Activated CD4-positive, alpha-beta T cell treated with anti-CD3 and anti-CD28 coated beads, Interleukin-2, Interleukin-4, amounts not matched to agents 100 ng/mL and 50 ng/mL, durations not matched to agents 16 hours and 8 hours (primary cell): ENCODE results near the gene BMPER.

Experiments
- DNase-seq: peaks from one replicate; pipeline ENCODE4 v3.0.0-alpha.2; 2020; ENCODE audit warnings: low spot score

BMPER gene

GRCh38 chr7:33888166-33888565 is 17.2 kb upstream of the BMPER start:
- no peak for DNase-seq

- DNase-seq, result no peak
Measured at GRCh38 chr7:33892945-33893344, 12.4 kb upstream of the BMPER start.

GRCh38 chr7:33893377-33893776 is 12.0 kb upstream of the BMPER start:
- no peak for DNase-seq

- peak; percentile 73 for DNase-seq
Measured at GRCh38 chr7:33895025-33895804, 10.1 kb upstream of the BMPER start.

- DNase-seq, result no peak
Measured at GRCh38 chr7:33900501-33900900, 4.8 kb upstream of the BMPER start.

- DNase-seq, result no peak
Measured at GRCh38 chr7:33901199-33901598, 4.1 kb upstream of the BMPER start.

- DNase-seq, result no peak
Measured at GRCh38 chr7:33901847-33902246, 3.5 kb upstream of the BMPER start.

GRCh38 chr7:33902746-33903145 is 2.6 kb upstream of the BMPER start:
- no peak for DNase-seq

GRCh38 chr7:33903791-33904680 is 1.3 kb upstream of the BMPER start:
- DNase-seq, result peak; percentile 3

- peak; percentile 3 for DNase-seq
Measured at GRCh38 chr7:33904681-33905388, 504 bp upstream of the BMPER start.

GRCh38 chr7:33906697-33907096 is 1.4 kb downstream of the BMPER start:
- no peak for DNase-seq

GRCh38 chr7:33907625-33908024 is 2.3 kb downstream of the BMPER start:
- no peak for DNase-seq

GRCh38 chr7:33909318-33909717 is 4.0 kb downstream of the BMPER start:
- no peak for DNase-seq

- DNase-seq, result no peak
Measured at GRCh38 chr7:33909755-33910154, 4.4 kb downstream of the BMPER start.

- DNase-seq, result no peak
Measured at GRCh38 chr7:33910756-33911155, 5.4 kb downstream of the BMPER start.

GRCh38 chr7:33916357-33917081 is 11.2 kb downstream of the BMPER start:
- no peak for DNase-seq

GRCh38 chr7:33917661-33918060 is 12.3 kb downstream of the BMPER start:
- DNase-seq, result no peak

GRCh38 chr7:33918438-33919143 is 13.3 kb downstream of the BMPER start:
- DNase-seq, result no peak

- DNase-seq, result no peak
Measured at GRCh38 chr7:33919449-33919848, 14.1 kb downstream of the BMPER start.

GRCh38 chr7:33921216-33921938 is 16.0 kb downstream of the BMPER start:
- DNase-seq, result no peak

- no peak for DNase-seq
Measured at GRCh38 chr7:33922820-33923219, 17.5 kb downstream of the BMPER start.
